ENCODE results near the gene CIDEB. TPM values are rescaled to one million over a fixed set of nuclear protein-coding genes. Genes with fewer than 3 reads are reported as not detected.

CIDEB gene
- total and polyA plus RNA-seq, 2 donors (not counting 1 experiment from before 2014, with no cell fraction given) = 26.2 to 32.8 TPM

GRCh38 chr14:24299255-24300191 is 8.3 kb downstream of the CIDEB start, which contains the start of the genes DHRS1 and NOP9:
TSS of gene DHRS1 (minus strand) at chr14:24299780. CDS start at chr14:24299106, 674 bp downstream.
TSS of gene NOP9 (plus strand) at chr14:24299850. CDS start at chr14:24299955, 105 bp downstream.
- H3K27me3 Mint-ChIP-seq = no peaks in the 10 kb centered on the region
- H3K27ac Mint-ChIP-seq = peak within 1 kb of the TSS; percentile 98
- WGBS (ENCODE audit: insufficient coverage) = 1% methylated on average over 75 of the region's 75 CpGs
- H3K4me3 Mint-ChIP-seq = peak within 1 kb of the TSS; percentile 96
- DNase-seq (peak; percentile 95), ATAC-seq (ENCODE audit: low read depth) (peak; percentile 86)
- H3K4me1 ChIP-seq (ENCODE audit: control insufficient read depth in 2 of 2, insufficient read depth in 2 of 2, low read length in 2 of 2) = peaks cover 30 to 41% of the 10 kb centered on the region in 2 donors
- intact Hi-C loops (cut with micrococcal nuclease) = loop anchor here (1.0 to 5.0 kb wide), 5 partner anchors 9 to 138 kb away; partner anchors contain the start of genes CHMP4A, GMPR2, IRF9 and NEDD8
- H3K9me3 ChIP-seq (ENCODE audit: control extremely low read depth in 1 of 3, control insufficient read depth in 2 of 3, insufficient read depth in 1 of 3, low read length in 2 of 3) = no peaks in the 10 kb centered on the region
- H3K4me2 ChIP-seq (replicated peaks; ENCODE audit: low read depth, low read length, poor library complexity, severe bottlenecking) = peak within 1 kb of the TSS; percentile 93
- H3K9me3 Mint-ChIP-seq (ENCODE audit: insufficient read depth) = no peaks in the 10 kb centered on the region
- no peaks in the 10 kb centered on the region for H3K27me3 ChIP-seq (replicated peaks in 1 of 4; ENCODE audit: control extremely low read depth in 1 of 4, control insufficient read depth in 3 of 4, insufficient read depth in 4 of 4, low read length in 3 of 4)
- peak within 1 kb of the TSS; percentile 79 to 83 for H3K27ac ChIP-seq (ENCODE audit: low read length in 2 of 2)
- peaks cover 48% of the 10 kb centered on the region for H3K4me1 Mint-ChIP-seq
- H3K36me3 ChIP-seq (replicated peaks in 1 of 2; ENCODE audit: control extremely low read depth in 1 of 2, control insufficient read depth in 1 of 2, extremely low read depth in 1 of 2, insufficient read depth in 2 of 2, low read length in 1 of 2) = peaks cover 4 to 48% of the 10 kb centered on the region in 2 experiments
- H3K4me3 ChIP-seq (ENCODE audit: control extremely low read depth in 1 of 5, extremely low read depth in 1 of 5, insufficient read depth in 1 of 5, low read depth in 2 of 5, low read length in 4 of 5) = peak within 1 kb of the TSS; percentile 58 to 93 (median 77)
- peaks cover 55% of the 10 kb centered on the region for H3K79me2 ChIP-seq (ENCODE audit: control insufficient read depth, insufficient read depth, low read length)
- H4K20me1 ChIP-seq (ENCODE audit: control insufficient read depth, insufficient read depth, low read length, poor library complexity, severe bottlenecking) = peaks cover 6% of the 10 kb centered on the region
- peak within 1 kb of the TSS; percentile 90 for H3K9ac ChIP-seq (ENCODE audit: low read length)
- POLR2A ChIA-PET = interaction anchor here (0.6 to 4.1 kb wide), 10 partner anchors 9 to 193 kb away, joined by 3 to 47 read pairs (median 4); partner anchors contain the start of genes CBLN3, CIDEB, IRF9 and KHNYN
- CTCF ChIA-PET = interaction anchor here (0.7 to 10.9 kb wide), 18 partner anchors 9 to 291 kb away, joined by 3 to 254 read pairs (median 4); partner anchors contain the start of genes CHMP4A, CIDEB, IPO4 and KHNYN
- peak within 1 kb of the TSS; percentile 91 for H2AFZ ChIP-seq (ENCODE audit: insufficient read depth, low read depth, low read length, poor library complexity, severe bottlenecking)
- TF ChIP-seq CTCF (IDR thresholded peaks at IDR 0.05) (no peak), EZH2 (IDR thresholded peaks at IDR 0.05; ENCODE audit: borderline replicate concordance, insufficient read depth, low read depth, low read length, poor library complexity, severe bottlenecking) (no peak)

Measured in B cell (primary cell).